Stomach (tissue), 4 donors: ENCODE data around the gene RIMS4.

Source experiments
- CTCF ChIP-seq, 7 experiments: fragments of 450-650 bp in 4 of 7; fragments of 200-600 bp in 3 of 7; sonication (generic) in 3 of 7; IDR thresholded peaks; one replicate each; pipeline ENCODE4 v1.5.1; 2016 to 2019; ENCODE audit warnings: antibody characterized with exemption in 7 of 7, control low read depth in 2 of 7, mild to moderate bottlenecking in 1 of 7
- EP300 ChIP-seq: sonication (generic); formaldehyde crosslinking; IDR thresholded peaks from one replicate; pipeline ENCODE4 v1.6.1; 2017; ENCODE audit warnings: antibody characterized with exemption
- POLR2A ChIP-seq, 4 donors: fragments of 450-650 bp; IDR thresholded peaks; one replicate each; pipeline ENCODE4 v1.6.1; 2016; ENCODE audit warnings: antibody characterized with exemption in 4 of 4, control low read depth in 2 of 4, mild to moderate bottlenecking in 1 of 4, moderate library complexity in 1 of 4
- POLR2AphosphoS5 ChIP-seq, 3 donors: sonication (generic); formaldehyde crosslinking; IDR thresholded peaks; one replicate each; pipeline ENCODE4 v1.6.1; 2016; ENCODE audit warnings: antibody characterized with exemption in 3 of 3

DNA sequence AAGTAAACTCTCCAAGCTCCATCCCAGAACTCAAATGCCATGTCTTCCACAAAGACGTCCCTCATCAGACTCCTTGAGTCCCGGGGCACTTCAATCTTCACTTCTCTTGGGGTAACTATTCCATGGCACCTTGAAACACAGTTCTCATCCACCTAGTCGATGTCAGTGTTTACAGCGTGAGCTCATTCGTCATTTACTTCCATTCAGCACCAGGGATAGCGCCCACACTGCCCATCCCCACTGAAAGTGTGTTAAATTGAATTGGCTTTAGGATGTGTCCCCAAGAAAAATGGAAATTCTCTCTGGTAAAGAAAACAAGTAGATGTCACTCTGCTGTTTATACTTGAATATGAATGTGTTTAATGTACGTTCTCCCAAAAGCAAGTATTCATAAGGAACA lies 33.4 kb downstream of the RIMS4 start:
- TF ChIP-seq POLR2A (IDR thresholded peaks at IDR 0.05) (no peak), EP300 (no peak), CTCF (IDR thresholded peaks at IDR 0.05) (no peak), POLR2AphosphoS5 (IDR thresholded peaks at IDR 0.05) (no peak)
